ENCODE results near the gene TCF21.

Gene TCF21

GRCh38 chr6:133898263-133898662 lies 9.3 kb downstream of the TCF21 start:
- no peak for DNase-seq (ENCODE audit: low read depth)
- no peak overlapping the region for H3K4me3 ChIP-seq (ENCODE audit: low read length)
- TF ChIP-seq, protein P1, sequence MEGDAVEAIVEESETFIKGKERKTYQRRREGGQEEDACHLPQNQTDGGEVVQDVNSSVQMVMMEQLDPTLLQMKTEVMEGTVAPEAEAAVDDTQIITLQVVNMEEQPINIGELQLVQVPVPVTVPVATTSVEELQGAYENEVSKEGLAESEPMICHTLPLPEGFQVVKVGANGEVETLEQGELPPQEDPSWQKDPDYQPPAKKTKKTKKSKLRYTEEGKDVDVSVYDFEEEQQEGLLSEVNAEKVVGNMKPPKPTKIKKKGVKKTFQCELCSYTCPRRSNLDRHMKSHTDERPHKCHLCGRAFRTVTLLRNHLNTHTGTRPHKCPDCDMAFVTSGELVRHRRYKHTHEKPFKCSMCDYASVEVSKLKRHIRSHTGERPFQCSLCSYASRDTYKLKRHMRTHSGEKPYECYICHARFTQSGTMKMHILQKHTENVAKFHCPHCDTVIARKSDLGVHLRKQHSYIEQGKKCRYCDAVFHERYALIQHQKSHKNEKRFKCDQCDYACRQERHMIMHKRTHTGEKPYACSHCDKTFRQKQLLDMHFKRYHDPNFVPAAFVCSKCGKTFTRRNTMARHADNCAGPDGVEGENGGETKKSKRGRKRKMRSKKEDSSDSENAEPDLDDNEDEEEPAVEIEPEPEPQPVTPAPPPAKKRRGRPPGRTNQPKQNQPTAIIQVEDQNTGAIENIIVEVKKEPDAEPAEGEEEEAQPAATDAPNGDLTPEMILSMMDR (IDR thresholded peaks at IDR 0.05; ENCODE audit: insufficient read depth, low read depth, low read length, missing control alignments) = no peak

GRCh38 chr6:133899556-133899955 lies 10.6 kb downstream of the TCF21 start:
- peak; percentile 91 for DNase-seq (ENCODE audit: low read depth)
- TF ChIP-seq, protein P1 (IDR thresholded peaks at IDR 0.05; ENCODE audit: insufficient read depth, low read depth, low read length, missing control alignments) = no peak
- H3K4me3 ChIP-seq (ENCODE audit: low read length) = no peak overlapping the region

DNA sequence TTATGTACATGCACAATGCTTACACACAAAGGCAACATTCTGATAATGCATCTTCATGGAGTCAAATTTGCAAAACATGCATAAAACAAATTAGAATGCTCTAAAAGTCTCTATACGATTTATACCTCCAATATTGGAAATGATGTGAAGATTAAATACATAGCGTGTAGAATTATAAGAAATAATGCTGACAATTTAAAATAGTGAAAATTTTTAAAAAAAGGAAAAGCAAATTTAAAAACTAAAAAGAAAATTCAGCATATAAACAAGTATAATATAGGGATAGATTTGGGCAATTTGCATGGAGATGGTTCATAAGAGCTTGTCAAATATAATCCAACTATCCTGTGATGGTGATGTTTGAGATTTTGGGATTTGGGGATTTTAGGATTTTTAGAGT lies 14.9 kb downstream of the TCF21 start:
- H3K4me3 ChIP-seq (ENCODE audit: low read length) = no peak overlapping the region
- no peak for DNase-seq (ENCODE audit: low read depth)
- TF ChIP-seq, protein P1 (IDR thresholded peaks at IDR 0.05; ENCODE audit: insufficient read depth, low read depth, low read length, missing control alignments) = no peak

DNA sequence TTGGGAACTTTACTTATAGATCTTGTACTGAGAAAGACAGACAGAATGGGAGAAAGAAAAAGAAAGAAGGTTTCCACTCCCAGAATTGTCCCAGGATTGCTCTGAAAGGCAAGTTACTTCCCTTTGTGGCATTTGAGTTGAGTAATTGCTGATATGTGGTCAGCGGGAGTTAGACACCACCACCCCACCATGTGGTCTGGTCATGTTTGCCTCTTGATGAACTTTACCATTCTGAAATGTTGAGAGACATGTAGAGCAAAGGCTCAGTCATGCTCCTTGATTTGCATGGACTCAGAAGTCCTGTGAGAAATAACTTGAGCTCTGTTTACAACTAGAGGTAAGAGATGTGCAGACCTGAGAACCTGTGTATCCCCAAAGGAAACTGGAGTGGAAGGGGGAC lies 17.1 kb downstream of the TCF21 start:
- DNase-seq (ENCODE audit: low read depth) = no peak
- no peak overlapping the region for H3K4me3 ChIP-seq (ENCODE audit: low read length)
- TF ChIP-seq, protein P1 (IDR thresholded peaks at IDR 0.05; ENCODE audit: insufficient read depth, low read depth, low read length, missing control alignments) = no peak

- TF ChIP-seq, protein P1 (IDR thresholded peaks at IDR 0.05; ENCODE audit: insufficient read depth, low read depth, low read length, missing control alignments) = peak; percentile 97
- DNase-seq (ENCODE audit: low read depth) = peak; percentile 87
- no peak overlapping the region for H3K4me3 ChIP-seq (ENCODE audit: low read length)
Observed at GRCh38 chr6:133916650-133917151, 27.8 kb downstream of the TCF21 start.

GRCh38 chr6:133917781-133918180 lies 28.9 kb downstream of the TCF21 start:
- TF ChIP-seq, protein P1 (IDR thresholded peaks at IDR 0.05; ENCODE audit: insufficient read depth, low read depth, low read length, missing control alignments) = no peak
- no peak overlapping the region for H3K4me3 ChIP-seq (ENCODE audit: low read length)
- DNase-seq (ENCODE audit: low read depth) = no peak

GRCh38 chr6:133918208-133918930 lies 29.5 kb downstream of the TCF21 start:
- TF ChIP-seq, protein P1 (IDR thresholded peaks at IDR 0.05; ENCODE audit: insufficient read depth, low read depth, low read length, missing control alignments) = no peak
- DNase-seq (ENCODE audit: low read depth) = no peak
- H3K4me3 ChIP-seq (ENCODE audit: low read length) = no peak overlapping the region
